HG03442 (cell line): Measurements from ENCODE around the gene PROC.
"Not testable (repeated sequence)": the region's sequence is repeated elsewhere in the genome, so short reads cannot be mapped to it uniquely, and the experiment has no call there.

Experiments used
- ATAC-seq: cut with Tn5 transposase; IDR thresholded peaks from one replicate; pipeline ENCODE4 v1.9.1; 2021; ENCODE audit warnings: mild to moderate bottlenecking, moderate library complexity; ENCODE audit not compliant: unreplicated experiment

The PROC gene

GRCh38 chr2:127425540-127426490 lies 7.6 kb downstream of the PROC start:
- no peak for ATAC-seq

- ATAC-seq: no peak
Measured at GRCh38 chr2:127426501-127427354, 8.5 kb downstream of the PROC start.

- ATAC-seq: no peak
Measured at GRCh38 chr2:127427376-127428056, 9.3 kb downstream of the PROC start.

GRCh38 chr2:127428057-127428814 lies 10.0 kb downstream of the PROC start:
- no peak for ATAC-seq

- ATAC-seq: no peak
Measured at GRCh38 chr2:127428815-127429109, 10.5 kb downstream of the PROC start.

- ATAC-seq: no peak
Measured at GRCh38 chr2:127429291-127429690, 11.1 kb downstream of the PROC start.

GRCh38 chr2:127429844-127430425 lies 11.7 kb downstream of the PROC start:
- ATAC-seq: no peak

- no peak for ATAC-seq
Measured at GRCh38 chr2:127431408-127432023, 13.3 kb downstream of the PROC start.

GRCh38 chr2:127434515-127434914 lies 16.3 kb downstream of the PROC start:
- no peak for ATAC-seq

- ATAC-seq: no peak
Measured at GRCh38 chr2:127437056-127437455, 18.8 kb downstream of the PROC start.

GRCh38 chr2:127437781-127438726 lies 19.8 kb downstream of the PROC start:
- no peak for ATAC-seq

- no peak for ATAC-seq
Measured at GRCh38 chr2:127439343-127439742, 21.1 kb downstream of the PROC start.

GRCh38 chr2:127448526-127448925 lies 30.3 kb downstream of the PROC start:
- ATAC-seq: no peak

GRCh38 chr2:127449414-127449813 lies 31.2 kb downstream of the PROC start:
- no peak for ATAC-seq

GRCh38 chr2:127449898-127450297 lies 31.7 kb downstream of the PROC start:
- ATAC-seq: no peak

- no peak for ATAC-seq
Measured at GRCh38 chr2:127451981-127452380, 33.8 kb downstream of the PROC start.

GRCh38 chr2:127452423-127452822 lies 34.2 kb downstream of the PROC start:
- ATAC-seq: not testable (repeated sequence)

GRCh38 chr2:127453013-127453391 lies 34.8 kb downstream of the PROC start:
- ATAC-seq: no peak
